CD4-positive, alpha-beta T cell treated with Interleukin-4 for 1 hour (primary cell): ENCODE results near the gene CD93.

Experiments used
- DNase-seq, 2 donors: peaks; one replicate each; pipeline ENCODE4 v3.0.0-alpha.2; 2020 to 2022

CD93 gene

DNA sequence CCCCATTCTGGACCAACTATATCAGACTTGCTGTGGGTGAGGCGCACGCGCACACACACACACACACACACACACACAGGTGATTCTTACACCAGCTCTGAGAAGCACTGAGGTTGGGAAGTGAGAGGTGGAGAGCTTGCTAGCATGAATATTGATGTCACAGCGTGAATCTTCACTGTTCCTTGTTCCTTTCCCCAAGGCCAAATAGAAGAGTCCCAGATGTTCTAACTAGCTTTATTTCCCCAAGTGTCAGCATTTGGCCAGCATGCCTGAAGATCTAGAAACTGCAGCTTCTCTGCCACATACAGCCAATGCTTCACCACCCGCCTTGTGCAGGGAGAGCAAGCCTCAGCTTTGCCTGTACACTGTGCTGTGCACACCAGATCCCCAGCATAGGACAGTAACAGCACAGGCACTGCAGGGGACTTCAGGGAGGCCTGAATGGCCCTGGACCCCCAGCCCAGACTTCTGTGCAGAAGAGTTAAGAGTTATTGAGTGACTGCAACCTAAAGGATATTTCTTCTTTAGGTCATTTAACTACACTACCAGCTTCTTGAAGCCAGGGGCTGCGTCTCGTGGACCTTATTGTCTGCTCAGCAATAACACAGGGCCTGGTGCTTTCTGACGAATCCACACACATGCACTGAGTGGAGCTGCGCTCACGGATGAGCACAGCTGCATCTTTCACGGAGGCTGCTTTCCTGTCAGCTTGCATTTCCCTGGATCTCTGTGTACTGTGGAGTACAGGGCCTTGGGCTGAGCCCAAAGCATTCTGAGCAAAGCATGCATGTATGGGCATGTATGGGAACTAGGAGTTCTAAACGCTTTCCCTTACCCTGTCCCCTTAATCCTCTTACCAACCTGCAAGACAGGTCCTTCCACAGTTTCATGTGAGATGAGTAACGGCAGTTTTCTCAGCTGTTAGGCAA is 13.9 kb upstream of the CD93 start:
- DNase-seq, result no peak

DNA sequence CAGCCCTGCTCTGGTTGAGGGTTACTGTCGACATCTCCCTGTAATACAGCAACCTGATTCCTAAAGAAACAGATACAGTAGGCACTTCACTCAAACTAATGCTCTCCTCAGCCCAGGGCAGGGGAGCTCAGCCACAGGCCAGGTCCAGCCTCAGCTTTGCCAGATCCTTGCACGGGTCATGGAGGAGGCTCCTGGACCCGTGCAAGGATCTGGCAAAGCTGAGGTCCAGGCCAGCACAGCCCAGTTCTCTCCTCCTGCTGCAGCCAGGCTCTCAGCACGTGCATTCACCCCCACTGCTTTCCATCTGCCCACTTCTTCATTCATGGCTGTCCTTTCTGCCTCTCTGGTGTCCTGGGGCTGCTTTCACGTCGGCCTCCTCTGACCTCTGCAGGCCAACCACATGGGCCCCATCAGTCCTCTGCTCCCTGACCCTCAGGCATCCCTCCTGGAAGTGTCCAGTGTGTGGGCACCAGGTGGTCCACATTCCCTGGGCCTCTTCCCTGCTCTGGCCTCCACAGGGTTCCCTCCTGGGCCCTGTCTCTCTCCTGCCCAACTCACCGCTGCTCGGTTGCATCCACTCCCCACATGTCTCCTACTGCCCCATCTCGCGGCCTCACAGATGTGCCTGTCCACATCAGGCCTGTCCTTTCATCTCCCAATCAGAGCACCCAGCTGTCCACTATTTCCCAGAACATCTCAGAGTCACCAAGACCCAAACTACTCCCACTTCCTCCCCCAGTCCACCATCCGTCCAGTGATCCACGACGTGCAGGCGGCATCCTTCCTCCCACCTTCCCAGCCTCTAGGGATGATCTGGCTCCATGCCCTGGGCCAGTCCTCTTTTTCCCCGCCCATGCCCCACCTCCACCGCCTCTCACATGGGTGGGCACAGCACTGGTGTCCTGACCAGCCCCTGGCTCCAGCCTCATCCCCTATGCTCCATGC is 11.8 kb upstream of the CD93 start:
- no peak for DNase-seq

DNA sequence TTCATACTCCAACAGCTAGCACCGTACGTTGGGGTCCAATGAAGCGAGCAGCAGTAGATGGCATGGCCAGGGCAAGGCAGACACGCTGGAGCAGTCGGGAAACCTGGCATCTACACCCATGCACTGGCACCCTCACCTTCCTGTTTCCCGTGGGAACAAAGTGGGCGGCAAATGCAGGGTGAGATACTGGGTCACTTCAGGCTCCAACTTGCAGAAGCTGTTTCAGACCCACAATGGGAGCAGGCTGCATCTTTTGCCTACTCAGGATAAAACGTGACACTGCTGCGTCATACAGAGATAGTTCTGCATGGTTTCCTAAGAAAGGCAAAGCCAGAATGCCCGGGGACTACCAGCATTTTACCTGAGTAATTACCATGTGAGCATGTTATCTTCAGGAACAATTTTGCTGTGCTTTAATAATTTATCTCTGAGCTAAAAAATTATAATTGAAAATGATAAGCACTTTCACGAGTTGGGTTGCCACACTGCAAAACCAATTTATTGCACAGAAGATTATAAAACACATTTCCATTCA is 10.9 kb upstream of the CD93 start:
- no peak for DNase-seq

DNA sequence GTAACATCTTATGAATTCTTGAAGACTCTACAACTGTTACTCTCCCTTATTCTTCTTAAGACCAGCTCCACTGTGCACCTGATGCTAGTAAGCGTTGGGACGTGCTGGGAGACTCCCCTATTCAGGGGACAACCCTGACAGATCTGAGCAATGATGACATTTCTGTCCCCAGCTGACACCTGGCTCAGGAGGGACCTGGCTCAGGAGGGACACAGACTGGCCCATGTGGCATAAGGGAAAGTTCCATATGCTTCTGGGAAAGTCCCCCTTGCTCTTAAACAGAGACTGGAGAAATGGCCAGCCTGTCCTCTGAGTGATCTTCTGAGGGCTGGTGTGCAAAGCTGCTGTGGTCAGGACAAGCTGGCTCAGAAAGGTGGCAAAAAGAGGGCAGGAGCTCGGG is 10.0 kb upstream of the CD93 start:
- no peak for DNase-seq

DNA sequence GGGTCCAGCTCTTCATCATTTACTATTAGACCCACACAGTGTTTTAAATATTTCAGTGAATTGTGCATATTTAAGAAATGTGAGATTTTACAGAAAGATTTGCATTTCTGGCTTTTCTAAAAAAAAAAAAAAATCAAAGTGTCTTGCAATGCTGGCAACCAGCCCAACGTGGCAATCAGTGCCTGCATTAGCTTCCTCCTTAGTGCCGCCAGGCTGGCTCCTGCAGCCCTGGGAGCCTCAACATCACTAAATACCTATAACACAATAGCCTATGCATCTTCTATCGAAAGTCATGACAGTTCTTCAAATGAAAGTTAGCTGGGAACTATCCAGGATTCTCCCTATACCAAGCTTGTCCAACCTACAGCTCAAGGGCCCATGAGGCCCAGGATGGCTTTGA is 9.4 kb upstream of the CD93 start:
- no peak for DNase-seq

DNA sequence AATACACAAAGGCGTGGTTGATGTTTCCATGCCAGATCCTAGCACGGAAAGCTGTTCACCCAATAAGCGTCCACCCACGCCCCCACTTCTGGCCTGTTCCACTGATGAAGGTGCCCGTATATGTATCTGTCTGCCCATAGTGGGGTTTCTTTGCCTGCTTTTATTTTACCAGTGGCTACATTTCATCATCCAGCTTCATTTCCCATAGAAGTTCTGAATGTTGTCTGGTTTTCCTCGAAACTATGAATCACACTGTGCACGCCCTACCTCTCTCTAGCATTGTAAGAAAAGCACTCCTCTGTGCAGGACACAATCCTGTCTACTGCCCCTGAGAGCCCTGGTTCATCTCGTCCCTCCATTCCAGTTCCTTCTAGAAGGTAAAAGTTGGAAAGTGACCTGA is 8.8 kb upstream of the CD93 start:
- no peak for DNase-seq

DNA sequence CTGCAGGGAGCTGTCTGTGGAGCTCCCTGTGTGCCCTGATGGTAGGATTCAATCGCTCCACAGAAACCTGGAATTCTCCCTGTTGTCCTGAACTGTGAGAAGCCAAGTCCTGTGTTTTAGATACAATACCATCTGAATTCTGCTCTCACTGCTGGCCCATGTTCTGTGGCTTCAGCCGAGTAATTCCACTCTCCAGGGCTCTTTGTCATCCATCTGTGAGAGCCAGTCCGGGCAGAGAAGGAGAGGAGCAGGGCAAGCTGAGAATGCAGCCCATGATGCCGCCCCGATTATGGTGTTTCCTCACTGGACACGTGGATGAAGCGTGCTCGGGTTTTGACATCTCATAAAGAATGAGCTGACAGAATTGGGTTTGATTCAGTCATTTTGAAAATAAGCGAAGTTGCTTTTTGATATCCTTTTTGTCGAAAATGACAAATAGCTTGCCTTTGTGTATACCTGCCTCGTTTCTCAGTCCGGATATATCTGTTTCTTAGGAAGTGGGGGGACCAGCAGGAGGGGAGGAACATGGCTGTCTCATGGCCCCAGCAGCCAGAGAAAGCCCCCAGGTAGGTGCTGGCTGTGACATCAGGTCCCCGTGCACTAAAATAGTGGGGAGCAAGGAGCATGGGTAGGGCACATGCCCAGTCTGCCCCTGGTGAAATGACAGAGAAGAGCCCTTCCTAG is 8.2 kb upstream of the CD93 start:
- no peak for DNase-seq

DNA sequence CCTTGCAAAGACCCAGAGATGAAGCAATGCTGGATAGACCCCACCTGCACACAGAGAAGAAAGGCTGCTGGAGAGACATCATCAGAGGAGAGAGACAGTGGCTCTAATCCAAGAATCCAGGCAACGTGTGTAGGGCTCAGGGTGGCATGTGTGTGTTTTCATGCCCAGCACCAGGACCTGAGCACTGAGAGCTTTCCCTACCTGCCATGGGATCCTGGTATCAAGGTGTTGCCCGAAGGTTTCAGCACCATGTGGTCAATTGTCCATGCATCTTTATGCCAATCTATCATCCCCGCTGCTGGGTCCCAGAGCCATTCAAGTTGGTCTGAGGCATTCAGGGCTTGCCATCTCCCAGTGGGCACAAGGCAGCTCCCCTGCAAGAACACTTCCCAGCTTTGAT is 7.5 kb upstream of the CD93 start:
- DNase-seq, result no peak

DNA sequence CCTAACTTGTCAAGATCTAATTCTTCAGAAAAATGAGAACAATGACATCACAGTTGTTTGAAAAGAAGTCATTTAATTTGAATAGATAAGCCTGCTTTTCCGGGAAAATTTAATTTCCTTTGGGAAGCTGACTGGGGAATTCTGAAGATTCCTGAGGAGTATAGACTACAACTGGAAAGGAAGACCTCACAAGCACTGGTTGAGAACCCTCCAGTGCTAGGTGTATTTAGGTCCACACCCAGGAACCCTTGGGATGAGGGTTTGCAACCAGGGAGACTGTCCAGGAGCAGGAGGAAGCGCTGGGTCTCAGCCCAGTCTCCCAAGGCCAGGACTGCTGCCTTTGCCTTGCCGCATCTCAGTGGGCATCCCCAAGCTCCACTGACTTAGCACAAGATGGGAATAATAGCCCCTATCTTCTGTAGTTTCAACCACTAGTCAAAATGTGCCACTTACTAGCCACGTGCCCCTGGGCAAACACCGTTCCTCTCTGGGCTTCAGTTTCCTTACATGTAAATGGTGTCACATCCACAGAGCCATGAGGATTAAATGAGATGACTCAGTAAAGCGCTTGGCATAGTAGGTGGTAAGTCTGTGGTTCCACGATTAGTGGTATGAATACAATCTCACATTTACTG is 6.9 kb upstream of the CD93 start:
- no peak for DNase-seq

DNA sequence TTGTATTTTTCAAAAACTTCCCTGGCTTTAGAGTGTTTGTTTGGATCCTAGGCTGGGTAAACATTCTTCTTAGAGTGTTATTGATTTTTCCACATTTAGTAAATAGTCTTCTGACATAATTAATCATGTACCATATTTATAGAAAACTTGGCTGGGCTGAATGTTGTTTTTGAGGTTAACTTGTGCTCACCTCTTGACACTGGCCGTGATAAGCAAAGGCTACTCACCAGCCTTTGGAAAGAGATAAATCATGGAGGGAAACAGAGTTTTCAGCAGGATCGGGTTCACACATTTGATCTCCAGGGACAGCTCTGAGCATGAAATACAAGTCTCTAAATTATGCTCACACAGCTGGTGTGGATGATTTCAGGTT is 6.2 kb upstream of the CD93 start:
- no peak for DNase-seq

DNA sequence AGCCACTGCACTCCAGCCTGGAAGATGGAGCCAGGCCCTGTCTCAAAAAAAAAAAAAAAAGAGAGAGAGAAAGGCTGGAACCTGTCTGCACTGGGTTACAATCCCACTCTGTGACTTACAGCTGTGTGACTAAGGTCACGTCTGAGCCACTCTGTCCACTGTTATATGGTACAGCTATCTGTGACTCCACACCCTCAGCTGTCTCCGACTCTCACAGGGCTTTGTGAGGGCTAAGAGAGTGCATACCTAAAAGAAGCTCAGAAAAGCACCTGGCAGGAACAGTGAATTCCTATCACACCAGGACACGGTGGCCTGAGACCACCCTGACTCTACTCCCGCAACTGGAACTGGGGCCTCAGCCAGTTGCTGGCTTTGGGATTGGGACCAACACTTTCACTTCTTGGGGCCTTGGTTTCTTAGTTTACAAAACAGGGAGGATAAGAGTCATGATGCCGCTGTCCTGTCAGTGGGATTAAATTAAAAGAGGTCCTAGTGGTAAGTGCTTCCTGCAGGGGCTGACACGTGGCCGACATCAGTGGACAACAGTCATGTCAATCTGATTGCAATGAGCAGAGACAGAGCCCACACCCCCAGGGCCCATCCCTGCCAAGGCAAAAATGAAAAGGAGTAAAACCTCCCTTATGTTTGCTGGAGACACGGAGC is 5.7 kb upstream of the CD93 start:
- DNase-seq, result no peak

DNA sequence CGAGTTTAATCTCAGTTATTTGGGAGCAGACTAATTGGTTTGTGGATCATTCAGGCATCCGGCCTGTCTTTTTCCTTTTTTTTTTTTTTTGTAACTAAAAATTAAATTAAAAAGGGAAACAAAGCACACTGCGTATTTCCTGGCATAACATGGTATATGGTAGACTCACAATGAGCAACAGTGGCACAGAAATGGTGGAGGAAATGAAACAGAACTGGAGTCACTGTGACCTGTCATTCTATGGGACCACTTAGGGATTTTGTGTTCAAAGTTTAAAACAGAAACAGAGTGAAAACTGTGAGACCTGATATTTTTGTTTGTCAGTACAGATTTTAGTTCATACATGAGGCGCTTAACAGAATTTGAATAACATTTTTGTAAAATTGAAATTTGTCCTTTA is 4.8 kb upstream of the CD93 start:
- DNase-seq, result no peak

DNA sequence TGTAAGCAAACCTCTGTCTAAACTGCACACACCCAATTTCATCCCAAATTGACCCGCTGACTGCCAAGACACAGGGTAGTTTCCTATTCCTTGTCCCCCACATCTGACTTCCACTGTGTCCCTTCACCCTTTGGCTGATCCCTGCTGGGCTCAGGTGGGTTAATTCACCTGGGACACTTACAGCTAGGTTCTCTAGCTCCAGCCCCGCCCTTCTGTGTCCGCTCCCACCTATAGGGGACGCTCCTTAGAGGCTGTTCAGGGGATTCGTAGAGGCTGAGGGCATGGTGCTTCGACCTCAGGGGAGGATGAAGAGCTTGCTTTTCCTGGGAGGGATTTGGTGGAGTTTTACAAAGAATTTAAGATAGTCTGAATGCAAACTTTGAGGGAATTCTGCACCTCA is 4.0 kb upstream of the CD93 start:
- no peak for DNase-seq

DNA sequence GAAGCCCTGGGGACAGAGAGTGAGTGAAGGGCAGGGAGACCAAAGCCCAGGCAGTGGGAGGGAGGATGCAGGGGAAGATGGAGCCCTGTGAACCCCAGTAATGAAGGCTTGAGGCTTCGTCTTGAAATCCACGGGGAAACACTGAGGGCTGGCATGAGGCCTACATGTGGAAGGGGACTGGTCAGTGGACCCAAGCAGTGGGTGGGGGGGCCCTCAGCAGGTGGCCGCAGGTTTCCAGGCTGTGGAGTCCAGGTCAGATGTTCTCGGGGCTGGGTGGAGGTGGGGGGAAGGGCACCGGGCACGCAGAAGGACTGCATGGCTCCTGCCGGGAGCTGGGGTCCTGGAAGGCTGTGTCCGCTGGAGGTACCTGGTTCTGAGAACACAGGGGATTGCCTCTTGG is 2.7 kb upstream of the CD93 start:
- no peak for DNase-seq

DNA sequence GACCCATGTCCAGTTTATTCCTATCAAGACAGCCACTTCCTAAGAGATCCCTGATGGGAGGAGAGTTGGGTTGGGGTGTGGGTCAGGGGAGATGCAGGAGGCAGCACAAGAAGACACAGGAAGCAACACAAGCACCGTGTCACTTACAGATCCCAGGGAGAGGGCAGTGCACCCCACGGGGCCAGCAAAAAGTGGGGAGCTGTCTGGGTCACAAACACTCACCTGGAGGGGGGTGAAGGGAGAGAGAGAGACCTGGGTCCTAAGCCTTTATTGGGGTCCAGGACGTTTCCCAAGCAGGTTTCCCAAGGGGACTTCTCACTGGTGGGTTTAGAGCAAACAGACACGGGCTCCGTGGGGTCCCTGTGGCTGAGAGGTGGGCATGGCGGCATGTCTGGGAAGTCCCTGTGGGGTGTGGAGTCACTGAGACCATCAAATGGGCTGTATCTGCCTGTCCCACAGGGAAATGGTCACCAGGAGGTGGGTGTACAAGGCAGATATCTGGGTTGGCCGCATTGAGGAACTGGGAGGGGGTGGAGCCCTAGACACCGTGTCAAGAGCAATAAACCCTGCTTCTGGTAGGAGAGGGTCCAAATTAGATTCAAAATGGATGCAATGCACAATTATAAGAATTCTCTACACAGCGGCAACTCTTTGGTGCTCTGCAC is 1.6 kb upstream of the CD93 start:
- peak; percentile 4 to 47 for DNase-seq

DNA sequence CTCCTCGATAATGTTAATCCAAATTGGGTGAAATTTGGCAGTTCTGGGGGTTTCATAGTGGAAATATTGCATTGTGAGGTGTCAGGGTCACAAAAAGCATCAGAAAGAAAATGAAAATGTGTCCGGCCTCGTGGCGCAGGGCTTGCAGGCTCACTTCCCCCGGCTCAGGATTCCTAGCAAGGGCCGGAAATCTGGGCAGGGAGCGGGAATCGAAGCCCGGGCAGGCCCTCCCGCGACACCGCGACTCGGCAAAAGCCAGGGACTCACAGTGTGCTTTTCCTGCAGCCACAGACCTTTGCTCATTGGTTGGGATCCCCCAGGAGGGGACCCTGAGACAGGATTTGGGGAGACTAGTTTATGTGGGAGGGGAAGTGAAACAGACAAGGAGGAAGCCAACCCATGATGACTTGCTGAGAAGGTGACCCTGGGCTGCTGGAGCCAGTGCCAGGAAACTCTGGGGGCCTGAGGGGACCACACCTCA is 847 bp upstream of the CD93 start:
- DNase-seq, result peak in 1 of 2 donors; percentile 57

DNA sequence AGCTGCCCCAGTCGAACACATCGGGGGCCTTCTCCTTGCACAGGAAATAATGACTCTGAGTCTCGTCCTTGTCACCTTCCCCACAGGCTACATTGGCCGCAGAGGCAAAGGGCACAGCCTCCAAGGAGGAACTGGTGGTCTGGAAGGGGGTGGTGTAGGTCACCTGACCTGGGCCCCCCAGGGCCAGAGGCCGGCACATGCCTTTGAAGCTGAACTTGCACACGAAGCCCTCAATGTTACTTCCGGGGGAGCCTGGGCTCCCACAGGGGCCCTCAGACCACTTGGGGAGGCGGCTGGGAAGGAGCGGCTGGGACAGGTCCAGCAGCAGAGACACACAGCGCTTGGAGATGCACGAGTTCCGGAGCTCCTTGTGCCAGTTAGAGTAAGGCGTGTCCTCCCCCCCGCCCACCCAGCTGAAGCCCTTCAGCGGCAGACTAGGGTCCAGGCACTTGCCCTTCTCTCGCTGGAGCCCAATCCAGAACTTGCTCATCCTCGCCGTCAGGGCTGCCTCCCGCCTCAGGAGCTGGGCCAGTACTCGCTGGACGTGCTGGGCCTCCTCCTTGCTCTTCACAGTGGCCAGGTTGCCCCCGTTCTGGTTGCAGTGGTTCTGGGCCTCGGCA is 578 bp downstream of the CD93 start:
- DNase-seq, result no peak

DNA sequence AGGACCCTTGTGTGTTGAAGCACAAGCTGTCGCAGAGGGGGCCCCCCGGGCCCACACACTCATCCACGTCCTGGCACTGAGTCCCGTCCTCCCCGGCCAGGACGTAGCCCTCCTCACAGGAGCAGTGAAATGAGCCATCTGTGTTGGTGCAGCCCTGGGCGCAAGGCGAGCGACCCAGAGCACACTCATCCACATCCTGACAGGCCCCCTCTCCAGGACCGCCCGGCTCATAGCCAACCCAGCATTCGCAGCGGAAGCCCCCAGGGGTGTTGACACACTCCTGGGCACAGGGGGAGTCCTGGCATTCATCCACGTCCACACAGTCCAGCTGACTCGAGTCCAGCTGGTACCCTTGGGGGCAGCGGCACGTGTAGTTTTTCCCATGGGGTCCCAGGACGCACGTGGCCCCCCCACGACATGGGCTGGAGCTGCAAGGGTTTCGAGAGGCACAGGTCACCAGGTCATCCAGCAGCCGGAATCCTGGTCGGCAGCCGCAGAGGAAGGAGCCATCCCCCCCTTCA is 1.2 kb downstream of the CD93 start:
- no peak for DNase-seq

DNA sequence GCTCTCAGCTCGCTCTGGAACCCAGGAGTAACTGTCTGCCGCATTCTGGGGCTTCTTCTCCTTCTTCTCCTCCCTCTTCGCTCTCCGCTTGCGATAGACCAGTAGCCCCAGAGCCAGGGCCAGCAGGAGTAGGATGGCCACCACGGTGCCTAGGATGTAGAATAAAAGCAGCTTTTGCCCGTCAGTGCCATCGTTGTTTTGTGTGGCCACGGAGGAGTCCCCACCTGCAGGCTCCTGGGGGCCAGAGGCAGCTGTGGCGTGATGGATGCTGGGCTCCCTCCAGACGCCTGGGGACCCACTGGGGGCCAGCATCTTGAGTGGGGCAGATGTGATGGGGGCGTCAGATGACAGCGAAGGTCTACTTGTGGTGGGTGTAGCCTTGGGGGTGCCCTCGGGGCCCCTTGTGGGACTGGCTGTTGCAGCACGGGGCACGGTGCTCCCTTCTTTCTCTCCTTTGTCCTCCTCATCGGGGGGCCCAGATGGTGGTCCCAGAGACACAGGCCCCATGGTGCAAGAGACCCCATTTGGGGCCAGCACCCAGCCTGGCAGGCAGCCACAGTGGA is 1.8 kb downstream of the CD93 start:
- no peak for DNase-seq

DNA sequence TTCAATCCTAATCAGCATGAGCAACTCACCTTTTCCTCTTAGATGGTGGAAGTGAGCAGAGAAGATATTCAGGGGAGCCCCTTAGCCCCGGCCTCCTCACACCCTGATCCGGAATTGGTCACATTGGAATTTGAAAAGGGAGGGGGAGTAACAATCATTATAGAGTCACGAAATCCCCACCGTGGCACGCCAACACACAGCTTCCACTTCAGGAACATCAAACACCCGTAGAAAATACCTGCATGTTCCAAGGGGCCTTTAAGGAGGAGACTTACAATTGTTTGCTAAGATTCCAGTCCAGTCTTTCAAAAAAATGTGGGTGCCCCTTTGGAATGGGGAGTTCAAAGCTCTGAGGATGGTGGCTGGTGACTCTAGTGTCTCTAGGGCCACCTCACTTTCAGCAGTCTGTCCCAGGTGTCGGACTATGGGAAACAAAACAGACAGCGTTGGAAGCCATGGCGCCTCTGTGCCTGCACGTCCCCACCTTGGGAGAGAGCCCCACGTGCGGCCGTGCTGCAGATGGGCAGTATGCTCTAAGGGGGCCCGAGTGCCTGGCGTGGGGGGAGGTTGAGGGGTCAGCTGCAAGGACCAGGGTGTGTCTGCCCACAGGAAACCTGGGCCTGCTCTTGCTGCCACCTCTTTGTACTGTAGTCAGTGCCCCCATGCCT is 2.4 kb downstream of the CD93 start:
- DNase-seq, result no peak
